Erythroblast (primary cell): ENCODE data around the gene FIBCD1.

Source experiments
- GATA1 ChIP-seq: IDR thresholded peaks from 2 replicates; pipeline ENCODE4 v1.6.1; 2011; ENCODE audit warnings: low read depth, mild to moderate bottlenecking, control low read depth, low read length, moderate library complexity
- POLR2A ChIP-seq: IDR thresholded peaks from 2 replicates; pipeline ENCODE4 v1.6.1; 2011; ENCODE audit warnings: mild to moderate bottlenecking, low read length

- TF ChIP-seq POLR2A (no peak), GATA1 (no peak)
Measured at GRCh38 chr9:130890870-130891687, 48.0 kb downstream of the FIBCD1 start.
